Ishikawa (cell line): Measurements from ENCODE around the gene LPGAT1.

Experiments used
- CEBPB ChIP-seq: IDR thresholded peaks from 2 replicates; pipeline ENCODE4 v1.6.1; 2012
- CREB1 ChIP-seq: IDR thresholded peaks from 2 replicates; pipeline ENCODE4 v1.6.1; 2012; ENCODE audit warnings: low read depth
- EGR1 ChIP-seq: IDR thresholded peaks from 2 replicates; pipeline ENCODE4 v1.6.1; 2012
- EP300 ChIP-seq: IDR thresholded peaks from 2 replicates; pipeline ENCODE4 v1.6.1; 2012; ENCODE audit warnings: borderline replicate concordance
- FOXM1 ChIP-seq: IDR thresholded peaks from 2 replicates; pipeline ENCODE4 v1.6.1; 2012; ENCODE audit warnings: low read depth, borderline replicate concordance
- MAX ChIP-seq: IDR thresholded peaks from 2 replicates; pipeline ENCODE4 v1.6.1; 2012
- NFIC ChIP-seq: IDR thresholded peaks from 2 replicates; pipeline ENCODE4 v1.6.1; 2012
- RAD21 ChIP-seq: IDR thresholded peaks from 2 replicates; pipeline ENCODE4 v1.6.1; 2012; ENCODE audit warnings: low read depth
- REST ChIP-seq: IDR thresholded peaks from 2 replicates; pipeline ENCODE4 v1.6.1; 2012; ENCODE audit warnings: low read depth, mild to moderate bottlenecking
- TAF1 ChIP-seq: IDR thresholded peaks from 2 replicates; pipeline ENCODE4 v1.6.1; 2012; ENCODE audit warnings: low read depth, mild to moderate bottlenecking
- TCF12 ChIP-seq: IDR thresholded peaks from 2 replicates; pipeline ENCODE4 v1.6.1; 2012; ENCODE audit warnings: low read depth
- TEAD4 ChIP-seq: IDR thresholded peaks from 2 replicates; pipeline ENCODE4 v1.6.1; 2012
- YY1 ChIP-seq: IDR thresholded peaks from 2 replicates; pipeline ENCODE4 v1.6.1; 2012; ENCODE audit warnings: low read depth
- ZBTB7A ChIP-seq: IDR thresholded peaks from 2 replicates; pipeline ENCODE4 v1.6.1; 2012; ENCODE audit warnings: low read depth
- TF ChIP-seq, protein P1 (sequence below): IDR thresholded peaks from 2 replicates; pipeline ENCODE4 v1.6.1; 2012

Gene LPGAT1

GRCh38 chr1:211828584-211829342, 1.8 kb downstream of the LPGAT1 start:
- TF ChIP-seq TEAD4 (no peak), EP300 (no peak), REST (0 out of 2 replicates have a peak, but pooled peaks have one; percentile 8)

- TF ChIP-seq FOXM1 (no peak), MAX (no peak), CREB1 (no peak), TEAD4 (no peak), RAD21 (no peak), REST (no peak)
Measured at GRCh38 chr1:211827051-211827450, 3.5 kb downstream of the LPGAT1 start.

GRCh38 chr1:211825980-211826379, 4.6 kb downstream of the LPGAT1 start:
- TF ChIP-seq RAD21, result no peak
- TF ChIP-seq CREB1, result no peak
- TF ChIP-seq EGR1, result no peak
- no peak for TF ChIP-seq CEBPB
- TF ChIP-seq FOXM1, result no peak
- TF ChIP-seq REST, result no peak
- TF ChIP-seq, protein P1, sequence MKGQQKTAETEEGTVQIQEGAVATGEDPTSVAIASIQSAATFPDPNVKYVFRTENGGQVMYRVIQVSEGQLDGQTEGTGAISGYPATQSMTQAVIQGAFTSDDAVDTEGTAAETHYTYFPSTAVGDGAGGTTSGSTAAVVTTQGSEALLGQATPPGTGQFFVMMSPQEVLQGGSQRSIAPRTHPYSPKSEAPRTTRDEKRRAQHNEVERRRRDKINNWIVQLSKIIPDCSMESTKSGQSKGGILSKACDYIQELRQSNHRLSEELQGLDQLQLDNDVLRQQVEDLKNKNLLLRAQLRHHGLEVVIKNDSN, result no peak

- TF ChIP-seq EP300 (no peak), TAF1 (no peak), NFIC (no peak), RAD21 (no peak), MAX (no peak), TEAD4 (no peak), CEBPB (no peak), CREB1 (no peak), YY1 (no peak), TCF12 (no peak), ZBTB7A (no peak), EGR1 (no peak), FOXM1 (no peak), REST (no peak)
- TF ChIP-seq, protein P1, result no peak
Measured at GRCh38 chr1:211822677-211823407, 7.7 kb downstream of the LPGAT1 start.
